CD4-positive, alpha-beta T cell treated with Interleukin-15 for 4 hours (primary cell): ENCODE data around the gene TIAM2.
A peak's percentile ranks its signal among the peaks of the same experiment; 100 is the strongest.

Experiments
- DNase-seq: peaks from one replicate; pipeline ENCODE4 v3.0.0-alpha.2; 2020; ENCODE audit warnings: low spot score

The TIAM2 gene

DNA sequence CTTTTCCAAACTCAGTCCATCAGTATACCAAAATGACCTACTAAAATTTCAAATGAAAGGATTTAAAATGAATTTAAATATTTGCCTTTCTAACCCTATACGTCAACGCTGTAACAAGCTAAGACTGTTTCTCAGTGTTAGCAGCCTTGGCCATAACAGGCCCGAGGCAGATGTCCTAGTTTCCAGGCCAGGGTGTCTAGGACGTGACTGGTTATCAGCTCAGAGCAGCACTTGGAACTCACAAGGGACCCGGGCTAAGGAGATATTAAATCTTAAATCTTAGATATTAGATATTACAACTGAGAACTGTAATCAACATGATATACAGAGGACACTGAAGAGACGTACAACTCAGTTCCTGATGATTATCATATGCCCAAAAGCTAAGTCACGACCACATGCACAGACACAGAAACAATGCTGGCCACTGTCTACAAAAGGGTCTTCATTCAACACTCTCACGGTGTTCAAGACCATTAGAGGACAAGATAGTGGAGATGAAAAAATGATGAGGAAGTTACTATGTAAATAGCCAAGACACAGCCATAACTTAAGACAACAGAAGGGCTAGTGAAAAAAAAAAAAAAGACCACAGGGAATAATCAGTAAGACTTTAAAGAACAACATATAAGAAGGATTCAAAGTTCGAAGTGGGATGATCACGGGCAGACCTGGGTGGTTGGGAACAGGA is 268.4 kb downstream of the TIAM2 start, which contains the start of gene CLDN20:
Gene CLDN20, plus strand, starts transcription at position 641 of the 691 bp plus-strand sequence. CDS start 11,707 bp downstream, outside the sequence.
- no peak for DNase-seq

DNA sequence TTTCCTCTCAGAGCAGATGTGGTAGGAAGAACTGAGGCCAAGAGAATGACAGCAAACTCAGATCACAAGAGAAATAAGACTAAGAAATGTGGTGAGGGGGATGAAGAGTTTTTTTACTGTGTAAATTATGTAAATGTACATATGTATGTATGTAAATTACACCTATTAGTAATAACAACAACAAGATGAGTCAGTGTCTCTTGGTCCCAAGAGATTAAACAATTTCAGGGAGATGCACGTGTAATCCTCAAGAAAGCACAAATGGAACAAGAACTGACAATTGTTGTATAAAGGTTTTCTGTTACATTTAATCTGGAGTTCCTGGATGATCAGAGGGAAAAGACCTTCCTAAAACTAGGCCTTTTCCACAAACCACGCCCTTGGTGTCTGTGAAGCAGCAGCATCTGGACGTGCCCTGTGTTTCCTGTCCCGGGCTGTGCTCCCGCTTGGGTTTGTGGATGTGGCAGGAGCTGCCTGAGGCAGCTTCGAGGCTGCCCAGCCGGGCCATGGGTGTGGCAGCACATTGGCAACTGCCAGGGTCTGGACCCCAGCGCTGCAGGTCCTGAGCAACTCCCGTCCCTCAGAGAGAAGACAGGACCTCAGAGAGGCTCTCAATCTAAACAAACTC is 269.7 kb downstream of the TIAM2 start:
- no peak for DNase-seq

DNA sequence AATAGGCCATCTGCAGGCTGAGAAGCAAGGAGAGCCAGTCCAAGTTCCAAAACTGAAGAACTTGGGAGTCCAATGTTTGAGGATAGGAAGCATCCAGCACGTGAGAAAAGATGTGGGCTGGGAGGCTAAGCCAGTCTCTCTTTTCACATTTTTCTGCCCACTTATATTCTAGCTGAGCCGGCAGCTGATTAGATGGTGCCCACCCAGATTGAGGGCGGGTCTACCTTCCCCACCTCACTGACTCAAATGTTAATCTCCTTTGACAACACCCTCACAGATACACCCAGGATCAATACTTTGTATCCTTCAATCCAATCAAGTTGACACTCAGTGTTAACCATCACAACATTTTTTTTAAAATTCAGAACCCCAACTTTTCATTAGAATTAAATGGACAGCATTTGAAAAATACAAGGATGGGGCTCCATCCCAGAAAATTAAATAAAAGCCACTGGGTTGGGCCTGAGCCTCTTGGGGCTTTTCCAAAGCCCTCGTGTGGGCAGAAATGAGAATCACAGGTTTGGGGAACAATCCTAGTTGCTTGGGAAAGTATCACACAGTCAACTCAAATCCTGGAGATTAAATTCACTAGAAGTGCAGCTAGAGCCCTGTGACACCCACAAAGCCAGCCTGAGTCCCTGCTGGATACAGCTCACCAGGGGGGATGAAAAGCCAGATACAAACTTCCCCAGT is 270.9 kb downstream of the TIAM2 start:
- no peak for DNase-seq

DNA sequence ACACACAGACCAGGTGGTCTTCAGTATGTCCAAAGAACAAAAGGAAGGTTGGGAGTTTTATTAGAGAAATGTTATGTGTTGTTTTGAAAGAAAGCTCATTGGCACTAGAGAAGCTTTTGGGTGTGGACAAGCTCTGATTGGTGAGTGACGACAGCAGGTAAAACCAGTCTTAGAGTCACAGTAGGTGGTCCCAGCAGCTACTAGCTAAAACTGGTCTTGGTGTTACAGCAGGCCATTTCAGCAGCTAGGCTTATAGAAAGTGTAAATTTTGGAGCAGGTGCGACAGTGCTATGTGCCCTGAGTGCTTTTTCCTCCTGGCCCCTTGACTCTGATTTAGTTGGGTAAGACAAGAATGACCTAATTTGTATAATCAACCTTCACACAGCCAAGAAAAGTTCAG is 272.3 kb downstream of the TIAM2 start:
- DNase-seq, result no peak

DNA sequence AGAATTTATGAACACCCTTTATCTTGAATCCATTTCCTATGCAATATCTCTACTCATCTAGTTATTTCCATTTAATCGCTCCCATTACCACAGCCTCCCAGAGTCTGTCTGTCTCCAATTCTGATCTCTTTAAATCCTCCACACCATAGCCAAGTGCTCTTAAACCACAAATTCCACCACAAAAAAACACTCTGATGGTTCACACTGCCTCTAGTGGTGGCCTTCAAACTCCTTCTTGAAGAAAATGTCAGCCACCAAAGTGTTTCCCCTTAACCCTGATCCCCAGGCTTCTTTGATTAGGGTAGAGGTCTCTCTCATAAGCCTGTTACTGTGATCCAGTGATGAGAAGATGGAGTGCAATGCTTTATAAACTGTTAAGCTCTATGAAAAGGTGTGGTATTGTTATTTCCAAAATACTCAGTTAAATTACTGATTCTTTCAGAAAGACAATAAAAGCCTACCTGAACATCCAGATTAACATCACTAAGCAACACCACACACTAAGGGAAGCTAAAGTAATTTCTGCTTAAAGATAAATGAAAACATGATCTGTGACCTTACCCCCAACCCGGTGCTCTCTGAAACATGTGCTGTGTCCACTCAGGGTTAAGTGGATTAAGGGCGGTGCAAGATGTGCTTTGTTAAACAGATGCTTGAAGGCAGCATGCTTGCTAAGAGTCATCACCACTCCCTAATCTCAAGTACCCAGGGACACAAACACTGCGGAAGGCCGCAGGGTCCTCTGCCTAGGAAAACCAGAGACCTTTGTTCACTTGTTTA is 273.2 kb downstream of the TIAM2 start:
- DNase-seq, result peak; percentile 28

DNA sequence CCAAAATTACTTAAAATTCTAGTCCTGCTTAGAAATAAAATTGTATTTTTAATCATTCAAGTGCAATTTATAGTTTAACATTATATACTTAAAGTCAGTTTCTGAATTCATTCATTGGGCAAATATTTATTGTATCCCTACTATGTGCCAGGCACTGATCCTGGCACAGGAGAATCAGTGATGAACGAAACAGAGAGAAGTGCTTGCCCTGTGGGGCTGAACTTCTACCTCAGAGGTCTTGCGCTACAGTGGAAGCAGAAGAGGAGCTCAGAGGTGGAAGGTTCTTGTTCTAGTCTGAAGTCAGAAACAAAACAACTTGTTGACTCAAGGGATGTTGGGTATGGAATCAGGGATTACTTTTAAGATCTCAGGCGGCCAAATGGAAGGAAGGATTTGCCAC is 274.6 kb downstream of the TIAM2 start:
- no peak for DNase-seq

DNA sequence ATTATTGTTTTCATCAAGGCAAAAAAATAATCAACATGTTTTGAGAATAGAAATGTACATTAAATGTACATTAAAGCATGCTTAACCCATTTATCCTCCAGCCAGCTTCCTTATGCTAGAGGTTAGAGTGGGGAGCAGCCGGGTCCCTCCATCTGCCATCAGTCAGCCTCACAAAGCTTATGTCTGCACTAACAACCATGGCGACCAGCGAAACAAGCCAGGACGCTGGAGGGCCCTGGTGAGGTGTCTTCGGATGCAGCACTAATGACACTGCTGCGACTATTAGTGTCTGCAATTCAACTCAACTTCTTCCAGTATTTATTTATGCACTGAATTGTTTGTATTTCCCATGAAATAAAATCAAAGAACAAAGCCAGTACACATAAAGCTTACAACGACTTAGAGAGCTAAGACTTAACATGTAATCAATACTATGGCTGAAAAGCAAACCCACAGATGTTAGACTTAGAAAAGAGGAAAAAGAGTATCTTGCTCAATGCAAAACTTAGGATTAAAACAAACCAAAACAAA is 275.5 kb downstream of the TIAM2 start:
- DNase-seq, result no peak

DNA sequence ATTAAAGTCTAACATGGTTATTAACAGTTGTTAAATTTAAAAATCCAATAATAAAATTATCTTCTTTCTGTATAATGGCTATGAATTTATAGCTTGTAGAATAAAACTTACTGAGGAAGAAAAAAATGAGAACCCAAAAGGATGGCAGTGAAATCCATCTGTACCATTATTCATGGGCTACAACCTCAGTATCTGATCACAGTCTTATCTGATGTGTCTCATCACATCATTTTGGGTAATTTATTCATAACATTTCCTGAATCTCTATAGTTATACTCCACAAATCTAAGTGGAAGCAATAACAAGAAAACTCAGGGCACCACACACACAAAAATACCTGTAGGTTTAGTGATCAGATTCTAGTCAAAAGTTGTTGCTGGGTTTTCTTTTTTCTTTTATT is 276.0 kb downstream of the TIAM2 start:
- no peak for DNase-seq

DNA sequence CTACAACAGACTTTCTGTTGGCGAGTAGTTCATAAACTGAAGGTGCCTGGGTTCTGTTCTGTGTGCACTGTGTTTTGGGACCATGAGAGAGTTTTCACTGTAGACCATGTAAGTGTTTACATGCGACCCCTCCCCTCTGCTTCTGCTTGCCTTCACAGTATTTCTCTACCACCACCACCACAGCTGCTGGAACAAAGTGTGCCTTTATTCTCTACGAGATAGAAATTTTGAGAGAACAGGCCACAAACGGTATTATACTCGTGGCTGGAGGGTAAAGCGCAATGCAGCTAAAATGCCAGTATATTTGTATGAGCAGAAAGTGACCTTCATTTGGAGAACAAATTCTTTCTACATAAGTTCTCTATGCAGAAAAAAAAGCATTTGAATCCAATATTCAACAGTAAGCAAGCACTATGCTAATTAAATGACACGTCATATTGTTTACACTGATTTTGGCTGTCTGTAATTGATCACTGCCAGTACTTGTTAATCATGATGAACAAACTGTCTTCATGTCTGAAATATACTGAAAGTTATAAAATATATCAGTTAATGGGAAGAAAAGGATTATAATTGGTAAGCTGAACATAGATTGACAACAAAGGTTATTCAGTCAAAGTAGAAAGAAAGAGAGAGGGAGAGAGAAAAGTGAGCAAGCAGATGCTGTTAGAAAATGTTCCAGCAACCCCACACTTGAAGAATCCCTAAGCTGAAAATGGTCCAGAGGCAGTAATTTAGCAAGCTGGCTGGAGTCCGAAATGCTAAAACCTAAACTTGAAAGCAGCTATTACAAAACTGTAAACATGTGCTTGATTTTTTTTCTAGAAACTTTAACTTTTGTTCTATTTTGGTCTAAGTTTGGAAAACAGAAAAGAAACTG is 277.5 kb downstream of the TIAM2 start:
- DNase-seq, result no peak

DNA sequence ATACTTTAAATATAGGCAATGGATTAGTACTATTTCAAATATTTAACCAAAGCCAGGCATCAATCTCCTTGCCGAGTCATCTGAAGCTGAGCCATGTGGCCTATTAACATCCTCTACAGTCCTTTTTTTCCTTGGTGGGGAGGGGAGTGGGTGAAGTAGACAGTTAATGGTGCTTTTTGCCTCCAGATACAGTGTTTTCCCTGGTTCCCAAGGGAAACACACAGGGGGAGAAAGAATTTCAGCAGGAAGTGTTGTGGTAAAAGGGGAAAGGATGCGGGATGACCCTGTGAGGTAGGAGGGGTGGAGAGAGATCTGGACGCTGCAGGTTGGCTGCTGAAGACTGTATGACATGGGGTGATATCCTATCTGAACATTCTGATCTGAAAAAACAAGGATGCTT is 278.3 kb downstream of the TIAM2 start:
- DNase-seq, result no peak

DNA sequence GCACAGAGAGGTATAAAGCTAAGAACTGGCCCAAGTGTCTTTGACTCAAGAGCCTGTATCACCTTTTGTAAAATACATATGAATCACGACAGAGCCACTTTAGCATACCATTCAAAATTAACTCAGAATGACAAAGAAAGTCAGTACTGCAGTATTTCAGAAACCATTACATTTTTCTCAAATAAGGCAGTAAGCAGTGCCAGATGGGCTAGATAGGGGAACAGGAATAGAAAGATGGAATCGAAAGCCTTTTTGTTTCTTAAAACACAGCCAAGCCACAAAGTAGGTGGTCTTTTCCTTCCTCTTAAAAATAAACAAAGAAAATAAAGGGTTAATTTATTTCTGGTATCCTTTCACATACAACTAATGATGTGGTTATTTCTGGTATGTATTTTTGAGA is 279.0 kb downstream of the TIAM2 start:
- no peak for DNase-seq

DNA sequence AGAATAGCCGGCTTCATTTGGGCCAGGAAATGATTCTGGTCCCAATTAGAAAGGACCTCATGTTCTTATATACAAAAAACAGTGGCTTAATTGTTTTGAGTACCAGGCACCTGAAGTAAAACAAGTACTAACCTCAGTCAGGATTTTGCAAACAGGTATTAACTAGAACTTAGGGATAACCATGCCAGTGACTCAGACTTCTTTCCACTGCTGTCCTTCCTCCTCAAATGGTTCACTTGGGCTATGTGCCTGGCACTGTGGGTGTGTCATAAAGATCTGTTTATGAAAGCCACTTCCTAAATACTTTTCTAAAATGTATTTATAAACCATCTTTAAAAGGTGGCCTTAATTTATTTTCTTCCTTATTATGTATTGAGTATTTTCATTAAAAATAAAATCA is 279.4 kb downstream of the TIAM2 start:
- no peak for DNase-seq

DNA sequence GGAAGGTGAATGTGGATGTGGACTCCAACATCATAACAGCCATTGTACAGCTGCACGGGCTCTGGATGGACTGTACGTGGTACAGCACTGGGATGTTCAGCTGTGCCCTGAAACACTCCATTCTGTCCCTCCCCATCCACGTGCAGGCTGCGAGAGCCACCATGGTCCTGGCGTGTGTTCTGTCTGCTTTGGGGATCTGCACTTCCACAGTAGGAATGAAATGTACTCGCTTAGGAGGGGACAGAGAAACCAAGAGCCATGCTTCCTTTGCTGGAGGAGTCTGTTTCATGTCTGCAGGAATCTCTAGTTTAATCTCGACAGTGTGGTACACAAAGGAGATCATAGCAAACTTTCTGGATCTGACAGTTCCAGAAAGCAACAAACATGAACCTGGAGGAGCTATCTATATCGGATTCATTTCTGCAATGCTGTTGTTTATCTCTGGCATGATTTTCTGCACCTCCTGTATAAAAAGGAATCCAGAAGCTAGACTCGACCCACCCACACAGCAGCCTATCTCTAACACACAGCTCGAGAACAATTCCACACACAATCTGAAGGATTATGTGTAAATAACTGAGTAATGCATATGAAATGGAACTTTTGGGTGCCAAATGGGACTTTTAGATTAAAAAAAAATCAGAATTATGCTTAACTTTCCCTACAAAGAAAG is 280.8 kb downstream of the TIAM2 start:
- no peak for DNase-seq

DNA sequence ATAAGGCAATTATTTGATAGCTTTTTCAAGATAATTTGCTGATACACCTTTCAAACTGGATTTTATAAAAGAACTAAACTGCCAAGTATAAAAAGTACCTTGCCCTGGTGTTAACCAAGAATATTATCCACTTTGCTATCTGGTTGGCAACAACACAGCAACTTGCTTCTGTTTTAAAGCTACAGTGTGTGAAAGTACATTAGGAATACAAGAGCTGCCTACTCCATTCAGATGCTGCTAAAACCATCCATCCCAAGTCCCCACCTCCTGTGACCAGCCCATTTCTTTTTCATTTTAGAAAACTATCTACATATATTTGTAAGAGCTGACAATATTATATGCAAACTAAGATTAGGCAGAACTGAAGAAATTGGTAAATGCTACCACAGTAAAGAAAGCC is 281.5 kb downstream of the TIAM2 start:
- DNase-seq, result no peak

DNA sequence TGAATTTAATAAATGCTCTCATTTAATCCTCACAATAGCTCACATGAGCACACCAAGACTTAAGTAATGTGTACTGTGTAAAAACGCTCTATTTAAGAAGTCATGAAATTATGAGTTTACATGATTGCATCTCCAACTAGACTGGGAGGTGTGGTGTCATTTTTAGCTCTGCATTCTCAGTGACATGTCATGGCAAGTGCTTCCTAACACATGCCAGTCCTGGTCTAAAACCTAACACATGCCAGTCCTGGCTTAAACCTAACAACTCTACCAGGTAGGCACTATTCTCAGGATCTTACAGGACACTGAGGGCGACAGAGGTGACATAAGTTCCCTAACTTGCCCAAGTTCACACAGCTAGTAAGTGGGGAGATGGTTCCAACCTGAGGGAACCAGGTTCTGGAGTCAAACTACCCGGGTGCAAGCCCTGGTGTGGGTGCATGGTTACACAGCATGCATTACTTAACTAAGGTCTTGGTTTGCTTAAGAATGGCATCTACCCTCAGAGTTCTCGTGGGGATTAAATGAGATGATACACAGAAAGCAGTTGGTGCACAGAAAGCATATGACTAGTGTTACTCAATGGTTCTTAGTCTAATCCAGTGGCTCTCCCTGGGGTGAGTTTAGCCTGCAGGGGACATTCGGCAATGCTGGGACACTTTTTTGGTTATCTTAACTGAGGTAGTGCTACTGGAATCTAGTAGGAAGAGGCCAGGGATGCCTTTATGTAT is 283.4 kb downstream of the TIAM2 start:
- no peak for DNase-seq

DNA sequence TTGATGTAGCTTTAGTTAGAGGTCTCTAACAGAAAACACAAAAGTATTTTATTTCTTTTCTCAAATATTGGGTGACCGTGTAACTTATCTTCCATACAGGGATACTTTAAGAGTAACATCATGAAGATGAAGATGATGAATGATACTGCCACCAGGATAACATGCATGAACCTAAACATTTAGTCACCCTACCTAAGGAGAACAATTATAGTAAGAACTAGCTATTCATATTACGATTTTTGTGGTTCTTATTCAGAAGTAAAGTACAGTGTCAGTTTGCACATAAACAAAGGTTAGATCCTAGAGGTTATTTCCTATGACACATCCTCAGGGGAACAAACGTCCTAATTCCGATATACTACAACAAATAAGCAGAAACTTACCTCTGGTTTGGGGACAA is 289.7 kb downstream of the TIAM2 start:
- no peak for DNase-seq

DNA sequence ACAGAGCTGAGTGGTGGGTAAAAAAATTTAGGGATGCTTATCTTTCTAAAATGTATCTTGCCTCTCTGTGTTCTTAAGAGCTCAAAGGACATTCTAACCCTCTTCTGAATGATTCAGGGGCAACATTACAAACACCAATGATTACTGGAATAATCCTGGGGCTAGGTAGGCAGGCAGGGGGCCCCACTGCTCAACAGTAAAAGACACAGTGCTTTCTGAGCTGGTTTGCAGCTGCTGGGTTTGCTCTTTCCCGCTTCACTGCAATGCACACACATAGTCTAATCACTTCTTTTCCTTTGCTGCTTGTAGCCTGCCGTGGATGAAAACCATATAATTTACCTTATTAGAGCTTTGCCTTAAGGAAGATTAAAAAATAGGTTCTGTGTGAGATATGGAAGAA is 292.6 kb downstream of the TIAM2 start:
- DNase-seq, result no peak

DNA sequence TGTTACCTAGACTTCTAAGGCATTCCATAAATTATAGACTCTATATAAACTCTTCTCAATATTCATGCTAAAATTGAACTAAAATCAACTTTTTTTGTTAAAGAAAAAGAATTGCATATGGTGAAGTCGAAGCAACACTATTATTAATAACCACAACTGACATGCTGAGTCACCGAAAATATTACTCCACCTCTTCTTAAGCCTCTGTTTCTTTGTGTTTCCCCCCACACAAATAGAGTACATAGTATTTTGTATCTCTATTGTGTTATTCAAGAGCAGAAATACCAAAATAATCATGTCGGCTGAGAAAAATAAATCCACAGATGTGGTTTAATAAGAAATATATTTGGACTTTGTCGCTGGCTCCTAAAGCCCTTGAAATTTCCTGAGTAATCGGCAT is 295.4 kb downstream of the TIAM2 start:
- DNase-seq, result no peak

DNA sequence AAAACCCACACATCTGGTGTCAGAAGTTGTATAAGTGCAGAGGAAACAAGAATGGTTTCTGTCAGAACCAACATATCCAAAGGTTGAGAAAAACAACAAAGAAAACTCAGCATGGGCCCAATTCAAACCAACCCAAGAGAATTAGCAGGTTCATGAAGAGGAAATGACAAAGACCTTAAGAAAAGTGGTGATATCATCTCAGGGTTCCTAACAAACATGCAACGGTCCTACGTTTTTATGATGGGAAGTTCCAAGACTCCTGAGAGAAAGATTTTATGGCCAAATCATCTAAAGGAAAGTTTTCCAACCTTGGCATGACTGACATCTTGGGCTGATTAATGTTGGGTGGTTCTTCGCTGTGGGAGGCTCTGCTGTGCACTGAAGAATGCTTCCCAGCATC is 296.2 kb downstream of the TIAM2 start:
- no peak for DNase-seq

DNA sequence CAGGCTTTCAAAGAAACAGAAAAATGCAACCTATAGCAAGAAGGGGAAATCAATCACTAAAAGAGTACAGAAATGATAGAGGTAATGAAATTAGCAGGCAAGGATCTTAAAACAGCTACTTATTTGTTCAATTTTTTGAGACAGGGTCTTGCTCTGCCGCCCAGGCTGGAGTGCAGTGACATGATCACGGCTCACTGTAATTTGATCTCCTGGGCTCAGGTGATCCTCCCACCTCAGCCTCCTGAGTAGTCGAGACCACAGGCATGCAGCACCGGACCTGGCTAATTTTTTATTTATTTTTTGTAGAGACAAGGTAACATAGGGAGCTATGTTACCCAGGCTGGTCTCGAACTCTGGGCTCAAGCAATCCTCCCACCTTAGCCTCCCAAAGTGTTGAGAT is 297.6 kb downstream of the TIAM2 start:
- no peak for DNase-seq
